ENCODE results near the gene KRT6B. TPM values are rescaled to one million over a fixed set of nuclear protein-coding genes. Genes with fewer than 3 reads are reported as not detected.

The KRT6B gene
- total RNA-seq, 1 experiment from 2014 or later: not detected

- H3K27ac ChIP-seq (ENCODE audit: low read depth, low read length): no peak overlapping the region
- H3K9ac ChIP-seq (ENCODE audit: low read length): 0 out of 2 replicates have a peak overlapping the region, but pooled peaks have one; percentile 26
- no peaks in the 10 kb centered on the region for H3K27me3 ChIP-seq (ENCODE audit: insufficient read depth, low read length)
- intact Hi-C loops (cut with micrococcal nuclease): no loop called here
- ChIA-PET CTCF (no interaction called here), POLR2A (no interaction called here), RAD21 (ENCODE audit: low non-redundant PET in 1 of 2, low total read pairs in 2 of 2, uncharacterized antibody in 2 of 2, unreplicated experiment in 2 of 2) (no interaction called here)
- ATAC-seq (no peak), DNase-seq (ENCODE audit: low read depth, low spot score) (no peak)
- H3K9me3 ChIP-seq (ENCODE audit: control insufficient read depth in 1 of 2, insufficient read depth in 1 of 2, low read depth in 1 of 2, low read length in 2 of 2): no peaks in the 10 kb centered on the region
- no peaks in the 10 kb centered on the region for H3K79me2 ChIP-seq (ENCODE audit: insufficient read depth, low read length)
- no peaks in the 10 kb centered on the region for H3K9me2 ChIP-seq (ENCODE audit: insufficient read depth)
- BruUV-seq (replicated peaks): no TSS peak
- no peak overlapping the region for H3K4me3 ChIP-seq (replicated peaks in 1 of 2; ENCODE audit: low read depth in 1 of 2, low read length in 2 of 2)
- no peak for TF ChIP-seq ELF1 (IDR thresholded peaks at IDR 0.05; ENCODE audit: borderline replicate concordance, low read depth)
- no peak for TF ChIP-seq YY1 (IDR thresholded peaks at IDR 0.05; ENCODE audit: extremely low read depth, insufficient replicate concordance, low read depth, low read length)
- no peak for TF ChIP-seq SIN3A (IDR thresholded peaks at IDR 0.05; ENCODE audit: low read depth)
- TF ChIP-seq SP1 (IDR thresholded peaks at IDR 0.05; ENCODE audit: low read depth): no peak
- no peak for TF ChIP-seq RAD21 (IDR thresholded peaks at IDR 0.05; ENCODE audit: low read depth)
- no peaks in the 10 kb centered on the region for H3K36me3 ChIP-seq (ENCODE audit: control insufficient read depth in 1 of 2, insufficient read depth in 2 of 2, low read length in 2 of 2)
- no peaks in the 10 kb centered on the region for H4K20me1 ChIP-seq (ENCODE audit: insufficient read depth)
- no peak overlapping the region for H2AFZ ChIP-seq (ENCODE audit: low read depth, low read length, poor library complexity, severe bottlenecking)
- H3K4me2 ChIP-seq (ENCODE audit: low read length): peak overlapping the region; percentile 55; the same call in 1 of the 2 replicates
- peaks cover 28 to 82% of the 10 kb centered on the region in 2 experiments for H3K4me1 ChIP-seq (ENCODE audit: control insufficient read depth in 1 of 2, insufficient read depth in 2 of 2, low read length in 2 of 2)
Measured at GRCh38 chr12:52438305-52439301, 13.3 kb downstream of the KRT6B start.

- DNase-seq (ENCODE audit: low read depth, low spot score): no peak
- intact Hi-C loops (cut with micrococcal nuclease): no loop called here
- H3K36me3 ChIP-seq (ENCODE audit: control insufficient read depth in 1 of 2, insufficient read depth in 2 of 2, low read length in 2 of 2): no peaks in the 10 kb centered on the region
- no peaks in the 10 kb centered on the region for H3K9me3 ChIP-seq (ENCODE audit: control insufficient read depth in 1 of 2, insufficient read depth in 1 of 2, low read depth in 1 of 2, low read length in 2 of 2)
- peaks cover 21 to 71% of the 10 kb centered on the region in 2 experiments for H3K4me1 ChIP-seq (ENCODE audit: control insufficient read depth in 1 of 2, insufficient read depth in 2 of 2, low read length in 2 of 2)
- H3K9me2 ChIP-seq (ENCODE audit: insufficient read depth): no peaks in the 10 kb centered on the region
- ATAC-seq: no peak
- no peaks in the 10 kb centered on the region for H3K27me3 ChIP-seq (ENCODE audit: insufficient read depth, low read length)
- no peaks in the 10 kb centered on the region for H4K20me1 ChIP-seq (ENCODE audit: insufficient read depth)
- no TSS peak for BruUV-seq (replicated peaks)
- H3K79me2 ChIP-seq (ENCODE audit: insufficient read depth, low read length): no peaks in the 10 kb centered on the region
- ChIA-PET POLR2A (no interaction called here), CTCF (no interaction called here), RAD21 (ENCODE audit: low non-redundant PET in 1 of 2, low total read pairs in 2 of 2, uncharacterized antibody in 2 of 2, unreplicated experiment in 2 of 2) (no interaction called here)
- H3K4me3 ChIP-seq (replicated peaks in 1 of 2; ENCODE audit: low read depth in 1 of 2, low read length in 2 of 2): no peak overlapping the region
- H3K4me2 ChIP-seq (ENCODE audit: low read length): no peak overlapping the region
- H3K27ac ChIP-seq (ENCODE audit: low read depth, low read length): no peak overlapping the region
- no peak overlapping the region for H3K9ac ChIP-seq (ENCODE audit: low read length)
- peak overlapping the region; percentile 3 for H2AFZ ChIP-seq (ENCODE audit: low read depth, low read length, poor library complexity, severe bottlenecking)
- TF ChIP-seq CTCF (IDR thresholded peaks at IDR 0.05 in 2 of 3, conservative IDR thresholded peaks at IDR 0.05 in 1 of 3; ENCODE audit: borderline replicate concordance in 1 of 3, insufficient read depth in 1 of 3, low read depth in 2 of 3, low read length in 2 of 3) (no peak), EZH2phosphoT487 (IDR thresholded peaks at IDR 0.05; ENCODE audit: borderline replicate concordance) (no peak), ATF3 (IDR thresholded peaks at IDR 0.05) (no peak), CBX3 (IDR thresholded peaks at IDR 0.05; ENCODE audit: low read depth) (no peak), TCF7L2 (IDR thresholded peaks at IDR 0.05; ENCODE audit: borderline replicate concordance, extremely low read depth, insufficient read depth, insufficient read length) (no peak), SRF (IDR thresholded peaks at IDR 0.05; ENCODE audit: low read depth) (no peak), ZFX (IDR thresholded peaks at IDR 0.05) (no peak), ZNF274 (IDR thresholded peaks at IDR 0.05; ENCODE audit: low read depth, low read length) (no peak), YY1 (IDR thresholded peaks at IDR 0.05; ENCODE audit: extremely low read depth, insufficient replicate concordance, low read depth, low read length) (no peak), RAD21 (IDR thresholded peaks at IDR 0.05; ENCODE audit: low read depth) (no peak), POLR2A (IDR thresholded peaks at IDR 0.05; ENCODE audit: borderline replicate concordance, extremely low read depth, insufficient read depth, insufficient read length) (no peak), ELF1 (IDR thresholded peaks at IDR 0.05; ENCODE audit: borderline replicate concordance, low read depth) (no peak), MAX (IDR thresholded peaks at IDR 0.05) (no peak), EGR1 (IDR thresholded peaks at IDR 0.05; ENCODE audit: low read depth) (no peak), CEBPB (IDR thresholded peaks at IDR 0.05; ENCODE audit: low read depth) (no peak), POLR2AphosphoS5 (IDR thresholded peaks at IDR 0.05; ENCODE audit: low read depth, low read length) (no peak), FOSL1 (IDR thresholded peaks at IDR 0.05; ENCODE audit: low read depth) (no peak)
Measured at GRCh38 chr12:52437508-52437907, 14.4 kb downstream of the KRT6B start.
